HG03442 (cell line): Measurements from ENCODE around the gene MYL11.

Source experiments
- ATAC-seq: cut with Tn5 transposase; IDR thresholded peaks from one replicate; pipeline ENCODE4 v1.9.1; 2021; ENCODE audit warnings: mild to moderate bottlenecking, moderate library complexity; ENCODE audit not compliant: unreplicated experiment

The MYL11 gene

DNA sequence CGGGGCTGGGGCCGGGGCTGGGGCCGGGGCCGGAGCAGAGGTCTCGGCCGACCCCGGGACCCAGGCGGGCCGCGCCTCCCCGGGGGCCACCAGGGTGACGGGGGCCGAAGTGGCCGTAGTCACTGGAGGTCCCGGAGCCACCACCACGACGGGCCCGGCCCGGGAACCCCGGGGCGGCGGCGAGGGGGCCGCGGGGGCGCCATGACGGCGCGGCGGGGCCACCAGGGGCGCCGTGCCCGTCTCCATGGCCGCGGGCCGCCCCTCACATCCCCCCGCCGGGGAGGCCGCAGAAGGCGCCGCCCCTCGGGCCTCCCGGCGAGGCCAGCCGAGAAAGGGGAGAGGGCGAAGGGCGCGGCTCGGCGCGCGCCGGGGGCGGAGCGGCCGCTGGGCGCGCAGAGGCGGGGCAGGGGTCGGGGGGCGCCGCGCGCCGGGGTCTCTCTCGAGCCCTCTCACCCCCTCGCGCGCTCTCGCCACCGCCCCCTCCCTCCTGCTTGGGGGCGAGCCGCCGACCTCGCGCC lies 4.6 kb upstream of the MYL11 start:
- ATAC-seq, result peak; percentile 9

GRCh38 chr16:30370456-30371247 lies 4.0 kb upstream of the MYL11 start, which contains the start of gene TBC1D10B:
Gene TBC1D10B, minus strand, starts transcription at chr16:30370494. Its CDS starts 311 bp downstream, at chr16:30370183.
- ATAC-seq, result peak; percentile 72

DNA sequence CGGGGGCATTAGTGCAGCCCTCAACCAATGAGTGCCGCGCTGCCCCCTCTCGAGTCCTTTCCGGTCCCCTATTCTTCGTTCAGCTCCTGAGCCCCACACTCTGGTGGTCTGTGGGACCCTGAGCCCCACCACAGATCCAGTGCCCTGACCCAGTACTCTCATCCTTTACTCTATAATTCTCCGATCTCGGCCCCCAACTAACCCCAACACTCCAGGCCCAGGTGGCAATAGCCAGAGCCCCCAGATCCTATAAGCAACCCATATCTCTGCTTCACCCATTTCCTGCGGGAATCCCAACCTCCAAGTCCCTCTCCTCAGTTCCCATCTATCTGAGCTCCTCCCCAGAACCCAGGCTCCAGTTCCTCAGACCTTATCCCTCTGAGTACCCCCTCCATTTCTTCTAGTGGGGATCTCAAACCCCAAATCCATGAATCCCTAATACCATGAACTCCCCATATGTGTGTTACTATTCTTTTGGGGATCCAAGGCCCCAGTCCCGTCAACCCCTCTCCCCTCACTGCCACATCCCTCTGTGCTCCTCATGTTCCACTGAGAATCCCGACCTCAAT lies 3.3 kb upstream of the MYL11 start:
- no peak for ATAC-seq

GRCh38 chr16:30372038-30372712 lies 2.4 kb upstream of the MYL11 start:
- no peak for ATAC-seq

GRCh38 chr16:30372725-30373124 lies 1.9 kb upstream of the MYL11 start:
- ATAC-seq, result no peak

DNA sequence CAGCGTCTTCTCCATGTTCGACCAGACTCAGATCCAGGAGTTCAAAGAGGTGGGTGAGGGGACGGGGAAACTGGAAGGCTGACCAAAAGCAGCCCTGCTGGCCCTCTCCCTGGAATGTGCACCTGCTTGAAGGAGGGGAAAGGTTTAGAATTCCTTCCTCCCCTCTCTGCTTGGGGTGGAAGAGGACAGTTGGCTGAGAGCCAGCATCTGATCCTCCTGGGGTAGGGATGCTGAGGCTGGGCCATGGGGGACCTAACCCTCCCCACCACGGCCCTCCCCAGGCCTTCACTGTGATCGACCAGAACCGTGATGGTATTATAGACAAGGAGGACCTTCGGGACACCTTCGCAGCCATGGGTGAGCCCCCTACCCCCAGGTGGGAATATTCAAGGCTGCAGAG lies 1.3 kb downstream of the MYL11 start:
- no peak for ATAC-seq

- no peak for ATAC-seq
Observed at GRCh38 chr16:30376461-30376902, 1.9 kb downstream of the MYL11 start.

- ATAC-seq, result no peak
Observed at GRCh38 chr16:30377050-30377811, 2.6 kb downstream of the MYL11 start.

- ATAC-seq, result peak; percentile 38
Observed at GRCh38 chr16:30377812-30378235, 3.2 kb downstream of the MYL11 start.

DNA sequence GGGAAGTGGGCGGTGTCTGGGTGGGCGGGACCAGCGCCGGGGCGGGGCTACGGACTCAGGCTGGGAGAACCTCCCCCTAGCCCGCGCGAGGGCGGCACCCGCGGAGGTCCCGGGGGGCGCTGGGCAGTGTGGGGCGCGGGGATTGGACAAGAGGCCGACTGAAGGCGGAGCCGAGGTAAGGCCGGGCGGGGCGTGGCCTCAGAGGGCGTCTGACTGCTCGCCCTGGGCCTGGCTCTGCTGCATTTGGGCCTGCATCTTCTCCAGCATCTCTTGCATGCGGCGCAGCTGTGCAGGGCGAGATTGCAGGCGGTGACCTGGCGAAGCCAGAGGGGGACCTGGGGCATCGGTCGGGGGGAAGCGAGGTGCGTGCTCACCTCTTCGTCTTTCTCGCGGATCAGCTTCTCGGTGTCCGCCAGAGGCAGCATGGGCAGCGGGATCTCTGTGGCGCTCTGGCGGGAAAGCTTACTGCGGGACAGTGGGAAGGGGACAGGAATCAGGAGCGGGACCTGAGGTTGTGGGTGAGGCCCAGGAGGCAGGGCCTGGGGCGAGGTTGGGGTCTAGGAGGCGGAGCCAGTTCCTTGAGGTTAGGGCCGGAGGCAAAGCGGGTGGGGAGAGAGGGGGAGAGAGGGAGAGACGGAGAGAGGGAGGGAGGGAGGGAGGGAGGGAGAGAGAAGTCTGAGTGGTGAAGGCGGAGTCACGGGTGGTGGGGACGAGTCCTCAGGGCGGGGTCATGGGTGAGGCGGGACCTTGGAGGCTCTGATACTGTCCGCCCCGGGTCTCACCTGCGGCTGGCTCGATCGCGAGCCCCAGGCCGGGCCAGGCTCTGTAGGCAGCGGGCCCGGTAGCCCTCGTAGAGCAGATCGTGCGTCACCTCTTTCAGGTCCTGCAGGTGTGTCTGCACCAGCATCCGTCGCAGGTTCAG lies 3.9 kb downstream of the MYL11 start:
- peak; percentile 85 for ATAC-seq

- no peak for ATAC-seq
Observed at GRCh38 chr16:30379158-30379783, 4.7 kb downstream of the MYL11 start.

DNA sequence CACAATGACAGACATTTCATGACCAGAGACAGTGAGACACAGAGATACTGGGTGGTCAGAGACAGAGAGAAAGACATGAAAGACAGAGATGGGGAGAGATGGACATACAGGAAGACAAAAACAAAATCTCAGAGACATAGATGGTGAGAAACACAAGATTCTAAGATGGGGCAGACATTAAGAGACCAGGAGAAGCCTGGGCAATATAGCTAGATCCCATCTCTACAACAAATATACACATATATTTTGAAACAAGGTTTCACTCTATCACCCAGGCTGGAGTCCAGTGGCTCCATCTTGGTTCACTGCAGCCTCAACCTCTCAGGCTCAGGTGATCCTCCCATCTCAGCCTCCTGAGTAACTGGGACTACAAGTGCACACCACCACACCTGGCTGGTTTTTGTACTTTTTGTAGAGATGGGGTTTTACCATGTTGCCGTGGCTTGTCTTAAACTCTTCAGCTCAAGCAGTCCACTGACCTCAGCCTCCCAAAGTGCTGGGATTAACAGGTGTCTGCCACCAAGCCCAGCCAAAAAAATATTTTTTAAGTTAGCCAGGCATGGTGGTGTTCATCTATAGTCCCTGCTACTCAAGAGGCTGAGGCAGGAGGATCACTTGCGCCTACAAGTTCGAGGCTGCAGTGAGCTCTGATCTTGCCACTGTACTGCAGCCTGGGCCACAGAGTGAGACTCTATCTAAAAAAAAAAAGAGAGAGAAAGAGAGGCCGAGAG lies 5.6 kb downstream of the MYL11 start:
- no peak for ATAC-seq

DNA sequence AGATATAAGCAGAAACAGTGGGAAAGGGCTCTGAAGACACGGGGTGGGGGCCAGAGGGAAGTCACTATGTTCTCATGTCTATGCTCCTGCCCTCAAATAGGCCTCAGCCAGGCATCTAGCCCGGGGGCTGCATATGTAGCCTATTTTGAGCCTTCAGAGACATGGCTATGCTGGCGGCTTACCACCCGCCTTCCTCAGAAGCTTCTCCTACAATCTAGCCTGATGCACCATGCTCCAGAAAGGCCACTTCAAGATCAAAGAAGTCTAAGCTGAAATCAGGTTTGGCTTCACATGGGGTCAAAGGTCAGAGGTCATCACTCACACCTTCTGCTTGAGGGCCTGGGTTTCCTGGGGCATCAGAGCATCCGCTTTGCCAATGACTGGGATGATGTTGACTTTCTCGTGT lies 6.2 kb downstream of the MYL11 start:
- ATAC-seq, result no peak

DNA sequence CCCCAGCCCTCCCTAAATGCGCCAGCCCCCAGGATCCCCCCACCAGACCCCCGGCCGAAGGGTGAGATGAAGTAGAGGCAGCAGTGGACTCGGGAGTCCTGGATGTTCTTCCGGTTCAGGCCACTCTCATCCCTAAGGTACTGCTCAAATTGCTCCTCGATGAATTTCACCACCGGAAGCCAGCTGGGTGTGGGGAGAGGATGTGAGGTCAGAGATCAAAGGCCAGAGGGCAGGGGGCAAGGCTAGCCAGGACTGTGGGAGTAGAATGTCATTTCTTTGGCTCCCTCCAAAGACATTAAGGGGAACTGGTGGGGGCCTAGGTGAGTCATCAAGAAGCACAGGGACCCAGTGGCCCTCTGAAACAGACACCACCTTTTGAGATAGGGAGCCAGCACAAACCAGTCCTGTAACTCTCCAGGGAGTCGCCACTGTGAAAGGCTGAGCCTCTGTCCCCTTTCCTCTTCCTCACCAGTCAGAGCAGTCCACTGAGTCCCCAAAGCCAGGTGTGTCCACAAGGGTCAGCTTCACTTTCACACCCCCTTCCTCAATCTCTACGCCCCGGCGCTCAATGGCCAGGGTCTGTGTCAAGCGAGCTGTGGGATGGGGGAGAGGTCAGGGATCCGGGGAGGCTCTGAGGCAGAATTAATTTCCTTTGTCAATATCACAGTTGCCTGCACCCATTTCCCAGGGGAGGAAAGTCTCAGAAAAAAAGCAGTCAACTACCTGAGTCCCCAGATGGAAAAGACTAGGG lies 6.9 kb downstream of the MYL11 start:
- ATAC-seq, result no peak

DNA sequence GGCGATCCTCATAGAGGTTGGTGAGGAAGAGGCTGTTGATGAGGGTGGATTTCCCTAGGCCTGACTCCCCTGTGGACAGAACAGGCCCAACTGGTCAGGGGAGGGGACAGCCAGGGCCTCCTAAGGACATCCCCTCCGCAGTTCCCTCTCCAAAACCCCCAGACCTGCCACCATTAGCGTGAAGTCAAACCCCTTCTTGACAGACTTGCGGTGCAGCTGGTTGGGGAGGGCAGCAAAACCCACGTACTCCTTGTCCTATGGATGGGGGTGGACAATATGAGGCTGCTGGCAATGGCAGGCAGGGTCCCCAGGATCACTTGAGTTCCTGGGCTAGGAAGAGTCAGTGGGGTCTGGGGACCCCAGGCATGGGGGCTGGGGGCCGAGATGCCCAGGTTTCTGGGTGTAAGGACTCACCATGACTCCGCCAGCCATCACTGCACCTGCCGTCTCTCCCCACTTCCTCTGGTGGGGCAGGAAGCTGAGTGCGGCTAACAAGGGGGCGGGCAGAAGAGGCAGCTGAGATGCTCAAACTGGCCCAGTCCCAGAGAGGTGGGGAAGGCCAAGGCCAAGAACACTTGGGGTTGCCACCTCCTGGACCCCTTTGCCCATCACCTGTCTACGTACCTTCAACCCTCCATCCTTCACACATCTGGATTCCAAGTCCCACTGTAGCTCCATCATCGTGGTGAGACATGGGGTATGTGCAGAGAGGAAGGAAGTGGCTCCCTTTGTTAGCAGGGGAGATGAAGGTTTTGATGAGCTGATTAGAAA lies 7.7 kb downstream of the MYL11 start, which contains the start of gene SEPTIN1:
SEPTIN1 (minus strand) TSS at position 451 of the 771 bp plus-strand sequence; CDS start at position 432, 19 bp downstream.
- ATAC-seq, result no peak

DNA sequence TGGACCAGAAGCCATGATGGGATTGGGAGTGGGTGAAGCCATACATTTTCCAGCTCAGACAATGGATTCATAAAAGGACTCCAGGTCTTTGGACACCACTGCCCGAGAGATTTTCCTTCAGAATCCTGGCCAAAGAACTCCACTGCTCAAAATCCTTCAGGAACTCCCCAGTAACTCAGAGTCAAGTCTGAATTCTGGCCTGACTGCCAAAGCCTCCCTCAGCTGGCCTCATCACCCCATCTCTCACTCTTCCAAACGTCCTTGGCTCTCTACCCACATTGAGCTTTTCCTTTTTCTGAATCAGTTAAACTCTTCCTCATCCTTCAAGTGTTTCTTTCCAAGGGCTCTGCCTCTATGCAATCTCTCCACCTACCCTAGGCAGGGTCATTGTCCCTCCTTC lies 8.9 kb downstream of the MYL11 start:
- no peak for ATAC-seq

DNA sequence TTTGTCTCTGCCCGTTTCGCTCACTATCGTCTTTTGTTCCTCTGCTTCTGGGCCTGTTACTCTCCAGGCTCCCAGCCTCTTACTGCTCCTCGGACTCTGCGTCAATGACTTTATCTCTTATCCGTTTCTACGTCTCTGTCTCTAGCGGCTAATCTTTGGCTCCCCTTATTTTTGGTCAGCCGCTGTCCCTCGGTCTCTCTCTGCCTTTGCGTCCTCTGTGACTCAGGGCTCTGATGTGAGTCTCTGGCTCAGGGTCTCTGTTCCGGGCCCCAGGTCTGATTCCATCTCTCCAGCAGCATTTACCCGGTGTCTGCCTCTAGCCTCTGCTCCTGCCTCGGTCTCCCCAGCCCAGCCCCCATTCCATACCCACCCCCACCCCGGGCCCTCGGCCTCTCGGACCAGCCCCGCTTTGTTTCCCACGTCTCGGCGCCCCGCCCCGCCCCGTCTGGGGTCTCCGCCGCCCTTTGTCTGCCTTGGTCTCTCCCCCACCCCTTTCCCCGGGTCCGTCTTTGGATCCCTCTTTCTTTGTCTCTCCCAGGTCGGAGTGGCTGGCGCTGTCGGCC lies 20.1 kb downstream of the MYL11 start:
- ATAC-seq, result no peak
